GM18526 (cell line): ENCODE results near the gene UBC.

Experiments used
- POLR2A ChIP-seq: IDR thresholded peaks from 3 replicates; pipeline ENCODE4 v1.6.1; 2011; ENCODE audit not compliant: insufficient read length; ENCODE audit errors: extremely low read depth

Gene UBC

DNA sequence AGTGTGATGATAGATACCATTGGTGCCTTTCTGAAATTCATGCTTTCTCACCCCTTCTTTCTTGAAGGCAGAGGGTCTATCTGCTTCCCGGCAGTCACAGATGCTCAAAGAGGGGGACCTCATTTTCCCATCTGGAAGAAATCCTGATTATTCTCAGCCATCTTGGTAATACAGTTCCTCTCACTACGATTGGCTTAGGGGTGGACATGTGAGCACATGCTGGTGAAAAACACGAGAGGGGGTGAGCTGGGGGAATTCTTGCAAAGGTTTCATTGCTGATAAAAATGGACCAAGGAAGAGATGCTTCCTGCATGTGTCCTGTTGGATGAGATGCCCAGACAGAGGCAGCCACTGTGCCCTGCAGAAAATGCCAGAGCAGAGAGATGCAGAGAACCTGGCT, 37.0 kb downstream of the UBC start:
- TF ChIP-seq POLR2A, result no peak

DNA sequence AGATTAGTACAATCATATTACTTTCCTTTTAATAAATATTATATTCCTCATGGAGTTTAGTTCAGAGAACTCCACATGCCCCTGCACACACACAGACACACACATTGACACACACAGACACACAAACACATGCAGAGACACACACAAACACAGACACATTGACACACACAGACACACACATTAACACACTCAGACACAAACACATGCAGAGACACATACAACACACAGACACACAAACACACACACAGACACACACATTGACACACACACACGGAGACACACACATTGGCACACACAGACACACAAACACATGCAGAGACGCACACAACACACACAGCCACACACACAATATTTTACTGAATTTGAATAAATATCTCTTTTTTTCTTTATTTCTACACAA, 38.3 kb downstream of the UBC start:
- no peak for TF ChIP-seq POLR2A

DNA sequence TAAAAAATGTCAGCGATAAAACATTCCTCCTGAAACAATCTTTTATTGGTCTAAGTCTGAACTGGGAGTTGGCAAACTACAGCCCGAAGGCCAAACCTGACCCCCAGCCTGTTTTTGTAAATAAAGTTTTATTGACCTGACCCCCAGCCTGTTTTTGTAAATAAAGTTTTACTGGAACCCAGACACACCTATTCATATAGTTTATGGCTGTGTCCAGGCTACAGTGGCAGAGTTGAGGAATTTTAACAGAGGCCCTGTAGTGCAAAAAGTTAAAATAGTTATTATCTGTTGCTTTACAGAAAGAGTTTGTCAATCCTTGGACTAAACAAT, 38.7 kb downstream of the UBC start:
- TF ChIP-seq POLR2A, result no peak

DNA sequence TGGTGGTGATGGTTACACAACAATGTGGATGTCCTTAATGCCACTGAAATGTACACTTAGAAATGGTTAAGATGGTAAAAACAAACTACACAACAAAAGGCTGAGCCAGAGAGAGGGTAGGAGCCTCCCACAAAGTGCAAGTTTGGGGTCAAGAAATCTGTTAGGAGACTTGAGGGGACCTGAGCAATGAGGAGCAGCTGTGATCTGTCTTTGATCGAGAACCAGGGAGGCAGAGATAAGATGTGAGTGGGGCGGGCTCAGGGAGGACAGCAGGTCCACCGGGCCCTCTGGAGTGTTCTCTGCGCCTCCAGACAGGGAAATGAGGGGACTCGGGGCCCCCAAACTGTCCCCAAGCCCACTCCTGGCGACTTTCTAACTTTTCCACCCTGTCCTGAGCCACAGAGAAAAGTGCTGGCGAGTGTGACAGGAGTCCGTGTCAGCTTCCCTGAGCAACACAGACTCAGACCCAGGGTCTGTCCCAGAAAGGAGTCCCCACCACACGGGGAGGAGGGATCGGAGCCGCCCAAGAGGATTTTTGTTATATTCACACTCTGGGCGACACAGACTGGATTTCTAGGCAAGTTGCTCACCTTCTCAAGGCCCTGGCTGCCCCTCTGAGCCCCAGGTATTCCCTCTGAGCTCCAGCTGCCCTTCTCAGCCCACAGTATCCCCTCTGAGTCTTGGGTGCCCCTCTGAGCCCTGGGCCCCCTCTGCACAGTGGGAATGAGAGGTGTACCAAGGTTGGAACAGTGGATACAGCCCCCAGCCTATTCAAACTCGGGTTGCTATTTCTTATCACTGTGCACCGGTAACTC, 39.3 kb downstream of the UBC start:
- no peak for TF ChIP-seq POLR2A

GRCh38 chr12:124874188-124874587, 40.3 kb downstream of the UBC start:
- no peak for TF ChIP-seq POLR2A

GRCh38 chr12:124872068-124872719, 42.3 kb downstream of the UBC start:
- TF ChIP-seq POLR2A, result no peak

DNA sequence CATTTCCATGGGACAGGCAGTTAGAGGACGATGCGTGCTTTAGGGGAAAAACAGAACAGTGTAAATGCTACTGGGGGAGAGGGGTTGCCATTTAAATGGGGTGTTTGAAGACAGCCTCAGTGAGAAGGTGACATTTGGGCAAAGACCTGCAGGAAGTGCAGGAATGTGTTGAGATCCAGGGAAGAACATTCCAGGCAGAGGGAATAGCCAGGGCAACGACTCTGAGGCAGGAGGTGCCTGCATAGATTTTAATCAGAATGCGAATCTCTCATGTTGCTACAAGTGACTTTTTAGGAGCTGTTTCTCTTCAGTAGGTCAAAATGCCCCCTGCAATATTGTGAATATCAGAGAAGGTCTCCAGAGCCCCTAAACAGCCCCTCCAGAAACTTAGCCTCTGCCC, 43.2 kb downstream of the UBC start:
- TF ChIP-seq POLR2A, result no peak

GRCh38 chr12:124870515-124870914, 43.9 kb downstream of the UBC start:
- no peak for TF ChIP-seq POLR2A

DNA sequence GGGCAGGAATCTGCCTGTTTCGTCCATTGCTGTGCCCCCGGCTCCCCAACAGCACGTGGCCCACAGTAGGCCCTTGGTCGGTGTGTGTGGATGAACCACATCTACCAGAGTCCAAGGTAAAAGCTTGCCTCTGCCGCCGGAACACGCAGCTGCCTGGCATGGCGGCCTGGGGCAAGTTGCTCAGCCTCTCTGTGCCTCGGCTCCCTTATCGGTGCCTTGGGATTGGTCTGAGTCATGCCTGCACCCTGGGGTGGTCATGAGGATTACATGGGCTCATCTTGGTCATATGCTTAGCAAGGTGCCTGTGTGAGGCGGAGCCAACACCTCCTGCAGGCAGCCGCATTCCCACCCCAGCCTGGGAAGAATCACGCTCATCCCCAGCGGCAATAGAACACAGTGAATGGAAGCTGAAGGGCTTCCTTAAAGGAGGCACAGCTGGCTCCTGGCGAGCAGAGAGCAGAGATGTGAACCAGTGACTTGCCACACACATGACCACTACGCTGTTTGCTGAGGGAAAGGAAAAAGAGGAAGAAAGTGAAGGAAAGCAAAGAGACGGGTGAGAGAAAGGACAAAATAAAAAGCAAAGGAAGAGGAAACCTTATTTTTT, 45.3 kb downstream of the UBC start:
- TF ChIP-seq POLR2A, result no peak

DNA sequence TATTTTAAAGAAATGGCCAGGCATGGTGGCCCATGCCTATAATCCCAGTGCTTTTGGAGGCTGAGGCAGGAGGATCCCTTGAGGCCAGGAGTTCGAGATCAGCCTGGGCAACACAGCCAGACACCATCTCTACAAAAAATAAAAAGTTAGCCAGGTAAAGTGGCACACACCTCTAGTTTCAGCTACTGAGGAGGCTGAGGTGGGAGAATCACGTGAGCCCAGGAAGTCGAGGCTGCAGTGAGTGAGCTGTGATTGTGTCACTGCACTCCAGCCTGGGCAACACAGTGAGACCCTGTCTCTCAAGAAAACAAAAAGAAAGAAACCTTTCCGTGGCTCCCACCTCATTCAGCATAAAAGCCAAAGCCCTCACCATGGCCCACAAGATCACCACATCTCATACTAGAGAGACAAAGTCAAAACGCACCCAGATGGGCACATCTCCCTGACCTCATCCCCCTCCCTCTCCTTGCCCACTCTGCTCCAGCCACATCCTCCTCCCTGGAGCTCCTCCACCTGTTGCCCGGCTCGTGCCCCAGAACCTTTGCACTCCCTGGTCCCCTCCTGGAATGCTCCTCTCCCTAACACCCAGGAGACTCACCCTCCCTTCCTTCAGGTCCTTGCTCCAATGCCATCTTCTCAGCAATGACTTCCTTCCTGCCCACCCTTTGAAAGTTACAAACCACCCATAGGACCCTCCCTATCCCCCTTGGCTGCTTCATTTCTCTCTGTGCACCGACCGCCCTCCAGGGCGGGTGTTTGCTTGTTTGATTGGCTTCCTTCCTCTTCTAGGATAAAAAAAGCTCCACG, 46.0 kb downstream of the UBC start:
- TF ChIP-seq POLR2A, result no peak

- TF ChIP-seq POLR2A, result no peak
Observed at GRCh38 chr12:124867401-124867930, 47.0 kb downstream of the UBC start.

- no peak for TF ChIP-seq POLR2A
Observed at GRCh38 chr12:124866883-124867400, 47.5 kb downstream of the UBC start.

DNA sequence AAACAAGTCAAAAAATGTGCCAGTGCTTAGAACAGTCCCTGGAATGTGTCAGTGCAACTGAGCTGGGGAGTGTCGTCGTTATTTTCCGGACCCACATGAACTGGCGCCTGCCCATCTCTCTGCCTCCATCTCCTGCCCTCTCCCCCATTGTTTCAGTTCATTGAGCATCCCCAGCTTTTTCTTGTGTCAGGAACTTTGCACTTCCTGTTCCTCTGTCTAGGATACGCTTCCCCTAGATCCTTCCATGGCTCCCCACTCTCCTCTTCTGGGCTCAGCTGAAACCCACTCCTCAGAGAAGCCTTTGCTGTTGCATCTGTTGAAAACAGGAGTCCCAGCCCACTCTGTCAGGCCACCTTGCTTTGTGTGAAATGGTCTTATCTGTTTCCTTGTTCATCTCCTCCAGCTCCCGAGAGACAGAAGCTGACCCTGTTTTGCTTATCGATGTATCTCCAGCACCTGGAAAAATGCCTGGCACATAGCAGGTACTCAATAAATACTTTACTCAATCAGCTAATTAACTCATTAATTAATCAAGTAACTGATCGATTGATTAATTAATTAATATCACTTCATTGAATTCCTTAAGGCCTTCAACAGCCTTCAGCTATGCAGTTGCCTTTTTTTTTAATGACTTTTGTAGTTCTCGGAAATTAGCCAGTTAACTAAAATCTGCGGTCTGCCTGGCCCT, 48.1 kb downstream of the UBC start:
- TF ChIP-seq POLR2A, result no peak

DNA sequence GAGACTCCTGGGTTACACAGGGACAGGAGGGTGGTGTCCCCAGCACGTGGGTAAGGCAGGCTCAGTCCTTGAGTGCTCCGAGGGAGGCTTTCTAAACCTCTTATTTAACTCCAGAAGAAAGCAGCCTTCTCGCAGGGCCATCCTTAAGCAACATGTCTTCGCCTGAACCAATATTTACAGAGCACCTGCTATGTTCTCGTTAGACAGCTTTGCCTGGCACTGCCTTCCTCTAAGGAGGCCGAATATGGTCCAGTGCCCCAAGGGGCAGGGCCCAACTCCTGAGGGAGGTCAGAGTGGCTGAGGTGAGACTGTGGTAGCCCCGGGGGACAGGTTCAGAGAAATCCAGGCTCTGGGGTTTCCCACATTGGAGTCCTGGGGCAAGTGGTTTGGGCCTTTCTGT, 48.7 kb downstream of the UBC start:
- TF ChIP-seq POLR2A, result no peak
